Subcutaneous abdominal adipose tissue (tissue), 5 donors: Measurements from ENCODE around the gene RPS6KA5.
"Not testable (repeated sequence)": the region's sequence is repeated elsewhere in the genome, so short reads cannot be mapped to it uniquely, and the experiment has no call there.

Experiments
- H3K27ac ChIP-seq: one replicate; pipeline ENCODE4 v1.7.0; 2013; ENCODE audit warnings: low read depth, mild to moderate bottlenecking, inconsistent platforms, low read length, moderate library complexity
- H3K27me3 ChIP-seq, 5 donors: one replicate each; pipeline ENCODE4 v1.7.0; 2013; ENCODE audit warnings: low read length in 5 of 5, inconsistent platforms in 1 of 5; ENCODE audit not compliant: control insufficient read depth in 5 of 5, insufficient read depth in 4 of 5
- H3K36me3 ChIP-seq, 5 donors: one replicate each; pipeline ENCODE4 v1.7.0; 2013; ENCODE audit warnings: low read length in 5 of 5; ENCODE audit not compliant: control insufficient read depth in 5 of 5, insufficient read depth in 5 of 5
- H3K4me1 ChIP-seq, 5 donors: one replicate each; pipeline ENCODE4 v1.7.0; 2013; ENCODE audit warnings: low read length in 5 of 5, mild to moderate bottlenecking in 3 of 5, moderate library complexity in 1 of 5; ENCODE audit not compliant: control insufficient read depth in 5 of 5, insufficient read depth in 5 of 5
- H3K4me3 ChIP-seq, 5 donors: one replicate each; pipeline ENCODE4 v1.7.0; 2013; ENCODE audit warnings: low read length in 5 of 5, low read depth in 1 of 5
- H3K9ac ChIP-seq, 5 donors: one replicate each; pipeline ENCODE4 v1.7.0; 2013; ENCODE audit warnings: low read length in 5 of 5, mild to moderate bottlenecking in 4 of 5, moderate library complexity in 3 of 5
- H3K9me3 ChIP-seq, 5 donors: one replicate each; pipeline ENCODE4 v1.7.0; 2013; ENCODE audit warnings: low read length in 5 of 5; ENCODE audit not compliant: control insufficient read depth in 5 of 5
- donor health status: healthy.
- donor health status: healthy.
- donor health status: healthy.
- donor health status: healthy.
- donor health status: healthy.

Gene RPS6KA5

GRCh38 chr14:90995785-90996184, 64.7 kb downstream of the RPS6KA5 start:
- no peaks in the 10 kb centered on the region for H3K4me1 ChIP-seq
- H3K4me3 ChIP-seq, result no peak overlapping the region
- no peak overlapping the region for H3K27ac ChIP-seq
- no peaks in the 10 kb centered on the region for H3K27me3 ChIP-seq
- H3K36me3 ChIP-seq, result peaks cover 0 to 4% (median 0%) of the 10 kb centered on the region in 5 donors
- H3K9me3 ChIP-seq, result no peaks in the 10 kb centered on the region
- no peak overlapping the region for H3K9ac ChIP-seq

- Histone ChIP-seq H3K27me3 (no peaks in the 10 kb centered on the region), H3K4me1 (no peaks in the 10 kb centered on the region), H3K9me3 (no peaks in the 10 kb centered on the region), H3K9ac (no peak overlapping the region), H3K27ac (no peak overlapping the region), H3K4me3 (no peak overlapping the region), H3K36me3 (peaks cover 0 to 3% (median 0%) of the 10 kb centered on the region in 5 donors)
These were observed 66.6 kb downstream of the RPS6KA5 start for GRCh38 chr14:90993792-90994191.

GRCh38 chr14:90991690-90992443, 68.6 kb downstream of the RPS6KA5 start:
- Histone ChIP-seq H3K4me3 (no peak overlapping the region), H3K9me3 (no peaks in the 10 kb centered on the region), H3K27me3 (no peaks in the 10 kb centered on the region), H3K4me1 (no peaks in the 10 kb centered on the region), H3K27ac (no peak overlapping the region), H3K9ac (no peak overlapping the region), H3K36me3 (peaks cover 0 to 3% (median 0%) of the 10 kb centered on the region in 5 donors)

GRCh38 chr14:90990141-90990540, 70.3 kb downstream of the RPS6KA5 start:
- Histone ChIP-seq H3K9me3 (no peaks in the 10 kb centered on the region), H3K4me3 (no peak overlapping the region), H3K27me3 (no peaks in the 10 kb centered on the region), H3K36me3 (peaks cover 0 to 3% (median 0%) of the 10 kb centered on the region in 5 donors), H3K27ac (no peak overlapping the region), H3K9ac (no peak overlapping the region), H3K4me1 (no peaks in the 10 kb centered on the region)

GRCh38 chr14:90987140-90987539, 73.3 kb downstream of the RPS6KA5 start:
- Histone ChIP-seq H3K4me1 (no peaks in the 10 kb centered on the region), H3K27ac (no peak overlapping the region), H3K36me3 (peaks cover 0 to 3% (median 0%) of the 10 kb centered on the region in 5 donors), H3K9me3 (no peaks in the 10 kb centered on the region), H3K4me3 (no peak overlapping the region), H3K9ac (no peak overlapping the region), H3K27me3 (no peaks in the 10 kb centered on the region)

GRCh38 chr14:90986510-90986909, 73.9 kb downstream of the RPS6KA5 start:
- H3K27me3 ChIP-seq, result no peaks in the 10 kb centered on the region
- no peak overlapping the region for H3K27ac ChIP-seq
- no peak overlapping the region for H3K9ac ChIP-seq
- H3K36me3 ChIP-seq, result peaks cover 0 to 3% (median 0%) of the 10 kb centered on the region in 5 donors
- no peaks in the 10 kb centered on the region for H3K9me3 ChIP-seq
- H3K4me1 ChIP-seq, result no peaks in the 10 kb centered on the region
- no peak overlapping the region for H3K4me3 ChIP-seq

- peaks cover 0 to 3% (median 0%) of the 10 kb centered on the region in 5 donors for H3K36me3 ChIP-seq
- H3K27me3 ChIP-seq, result no peaks in the 10 kb centered on the region
These were observed 74.7 kb downstream of the RPS6KA5 start for GRCh38 chr14:90985601-90986242.

GRCh38 chr14:90983560-90983959, 76.9 kb downstream of the RPS6KA5 start:
- H3K36me3 ChIP-seq, result peaks cover 0 to 3% (median 0%) of the 10 kb centered on the region in 5 donors

More at GRCh38 chr14:90985601-90986242, 74.7 kb downstream of the RPS6KA5 start:
- Histone ChIP-seq H3K4me3 (no peak overlapping the region), H3K4me1 (no peaks in the 10 kb centered on the region), H3K9me3 (no peaks in the 10 kb centered on the region), H3K27ac (no peak overlapping the region), H3K9ac (no peak overlapping the region)

GRCh38 chr14:90981636-90982035, 78.8 kb downstream of the RPS6KA5 start:
- H3K9ac ChIP-seq, result no peak overlapping the region
- no peaks in the 10 kb centered on the region for H3K27me3 ChIP-seq
- peaks cover 0 to 7% (median 5%) of the 10 kb centered on the region in 5 donors for H3K36me3 ChIP-seq
- no peak overlapping the region for H3K4me3 ChIP-seq
- no peak overlapping the region for H3K27ac ChIP-seq
- no peaks in the 10 kb centered on the region for H3K9me3 ChIP-seq
- H3K4me1 ChIP-seq, result no peaks in the 10 kb centered on the region

More at GRCh38 chr14:90983560-90983959, 76.9 kb downstream of the RPS6KA5 start:
- H3K27ac ChIP-seq, result no peak overlapping the region
- no peak overlapping the region for H3K9ac ChIP-seq
- H3K4me3 ChIP-seq, result no peak overlapping the region
- no peaks in the 10 kb centered on the region for H3K9me3 ChIP-seq
- H3K27me3 ChIP-seq, result no peaks in the 10 kb centered on the region
- no peaks in the 10 kb centered on the region for H3K4me1 ChIP-seq

- H3K36me3 ChIP-seq, H3K9ac ChIP-seq, H3K27ac ChIP-seq, H3K4me3 ChIP-seq, H3K9me3 ChIP-seq, H3K27me3 ChIP-seq, H3K4me1 ChIP-seq: not testable (repeated sequence)
These were observed 79.8 kb downstream of the RPS6KA5 start for GRCh38 chr14:90980636-90981035.
